GM12878 (cell line): ENCODE data around the gene ZBTB32. TPM values are rescaled to one million over a fixed set of nuclear protein-coding genes. Genes with fewer than 3 reads are reported as not detected.

ENCODE experiments used
- ATAC-seq: fragments of 200-7000 bp; cut with Tn5 transposase; 3 replicates; pipeline ENCODE4 v1.9.1; 2020; ENCODE audit warnings: mild to moderate bottlenecking, moderate library complexity
- BruUV-seq: library from RNA; stranded (reverse); fragments of 400-500 nt; replicated peaks from 2 replicates; lab custom pipeline; 2021; lab: Mats Ljungman, UMichigan
- CTCF ChIA-PET: fragments of 300-600 bp; sonication (Branson Sonifier 250); formaldehyde crosslinking; extraction: SDS; loops from one replicate; lab custom pipeline; 2021; ENCODE audit warnings: inconsistent platforms; lab: Yijun Ruan, JAX
- POLR2A ChIA-PET: fragments of 350-600 bp; formaldehyde crosslinking; extraction: SDS; loops from one replicate; lab custom pipeline; 2021; ENCODE audit warnings: inconsistent platforms; lab: Charles Lee
- RAD21 ChIA-PET: fragments of 300-600 bp; sonication (Branson Sonifier 250); formaldehyde crosslinking; loops from one replicate; lab custom pipeline; 2023; ENCODE audit warnings: antibody characterized with exemption; ENCODE audit not compliant: unreplicated experiment; lab: Charles Lee
- SMC1A ChIA-PET: fragments of 300-600 bp; sonication (Branson Sonifier 250); formaldehyde crosslinking; loops from one replicate; lab custom pipeline; 2023; ENCODE audit not compliant: unreplicated experiment, uncharacterized antibody; lab: Charles Lee
- DNase-seq: peaks from one replicate; pipeline ENCODE4 v3.0.0-alpha.2; 2011; ENCODE audit warnings: low read depth, low spot score
- FAIRE-seq: peaks from 3 replicates; lab custom pipeline; 2011; peaks lifted over from hg19 to GRCh38; lab: Jason Lieb, UNC
- H2AFZ ChIP-seq: 2 replicates; pipeline ENCODE4 v1.6.0; 2011; ENCODE audit warnings: low read depth, low read length, control low read depth; ENCODE audit not compliant: control insufficient read depth
- H3K27ac ChIP-seq: 2 replicates; pipeline ENCODE4 v1.5.1; 2011; ENCODE audit warnings: control low read depth; ENCODE audit not compliant: control insufficient read depth, insufficient read depth
- H3K27me3 ChIP-seq, 2 experiments: replicated peaks in 1 of 2; 2 replicates each; pipeline versions ENCODE4 v1.6.0 to v1.6.1; 2011; ENCODE audit warnings: low read length in 1 of 2; ENCODE audit not compliant: control insufficient read depth in 2 of 2, insufficient read depth in 2 of 2
- H3K36me3 ChIP-seq, 2 experiments: 2 replicates each; pipeline ENCODE4 v1.5.1; 2011; ENCODE audit warnings: low read length in 1 of 2; ENCODE audit not compliant: control insufficient read depth in 2 of 2, insufficient read depth in 2 of 2
- H3K4me1 ChIP-seq: 2 replicates; pipeline ENCODE4 v1.6.1; 2011; ENCODE audit warnings: mild to moderate bottlenecking, low read length, moderate library complexity, mixed read lengths; ENCODE audit not compliant: control insufficient read depth, insufficient read depth
- H3K4me2 ChIP-seq: 2 replicates; pipeline ENCODE4 v1.6.0; 2011; ENCODE audit warnings: control low read depth; ENCODE audit not compliant: control insufficient read depth, insufficient read depth
- H3K4me3 ChIP-seq: fragments of 200-600 bp; sonication (generic); 2 replicates; pipeline ENCODE4 v1.5.1; 2016
- H3K79me2 ChIP-seq: 2 replicates; pipeline ENCODE4 v1.6.0; 2011; ENCODE audit warnings: low read length; ENCODE audit not compliant: control insufficient read depth, insufficient read depth
- H3K9ac ChIP-seq: 2 replicates; pipeline ENCODE4 v1.8.0; 2011; ENCODE audit warnings: low read length, control low read depth, mixed read lengths; ENCODE audit not compliant: control insufficient read depth, insufficient read depth
- H3K9me3 ChIP-seq: replicated peaks from 3 replicates; pipeline ENCODE4 v1.5.1; 2011; ENCODE audit warnings: mild to moderate bottlenecking, low read length; ENCODE audit not compliant: control insufficient read depth, insufficient read depth
- H4K20me1 ChIP-seq: 2 replicates; pipeline ENCODE4 v1.6.0; 2011; ENCODE audit not compliant: control insufficient read depth, insufficient read depth
- CBX5 ChIP-seq: sonication (generic); IDR thresholded peaks from 2 replicates; pipeline ENCODE4 v1.6.1; 2016; ENCODE audit warnings: low read depth, moderate library complexity, mild to moderate bottlenecking, inconsistent platforms
- ETV6 ChIP-seq, 2 experiments: fragments of 450-650 bp in 1 of 2; IDR thresholded peaks in 1 of 2; conservative IDR thresholded peaks in 1 of 2; 2 replicates each; pipeline ENCODE4 v1.6.1; 2014; ENCODE audit warnings: antibody characterized with exemption in 1 of 2, borderline replicate concordance in 1 of 2, low read depth in 1 of 2, mild to moderate bottlenecking in 1 of 2, moderate library complexity in 1 of 2
- FOXK2 ChIP-seq: fragments of 450-650 bp; IDR thresholded peaks from 2 replicates; pipeline ENCODE4 v1.6.1; 2017; ENCODE audit warnings: mild to moderate bottlenecking, moderate library complexity
- NBN ChIP-seq: fragments of 450-650 bp; IDR thresholded peaks from 2 replicates; pipeline ENCODE4 v1.6.1; 2016
- NFIC ChIP-seq: IDR thresholded peaks from 2 replicates; pipeline ENCODE4 v1.6.1; 2012; ENCODE audit warnings: low read depth, mild to moderate bottlenecking, inconsistent platforms, low read length, moderate library complexity
- NFXL1 ChIP-seq: fragments of 450-650 bp; IDR thresholded peaks from 2 replicates; pipeline ENCODE4 v1.6.1; 2017; ENCODE audit warnings: antibody characterized with exemption, mild to moderate bottlenecking, borderline replicate concordance
- NFYB ChIP-seq: IDR thresholded peaks from 2 replicates; pipeline ENCODE4 v1.6.1; 2011; ENCODE audit warnings: low read depth, mild to moderate bottlenecking, low read length, improper control_type of control experiment, moderate library complexity; ENCODE audit not compliant: insufficient read depth
- PKNOX1 ChIP-seq: fragments of 450-650 bp; IDR thresholded peaks from 2 replicates; pipeline ENCODE4 v1.6.1; 2016; ENCODE audit warnings: mild to moderate bottlenecking
- POLR2AphosphoS2 ChIP-seq: IDR thresholded peaks from 2 replicates; pipeline ENCODE4 v1.6.1; 2011; ENCODE audit warnings: low read depth, mild to moderate bottlenecking, low read length, improper control_type of control experiment, moderate library complexity
- RAD51 ChIP-seq: fragments of 450-650 bp; IDR thresholded peaks from 2 replicates; pipeline ENCODE4 v1.6.1; 2016; ENCODE audit warnings: moderate library complexity, mild to moderate bottlenecking, inconsistent platforms
- SMARCA5 ChIP-seq: fragments of 450-650 bp; IDR thresholded peaks from 2 replicates; pipeline ENCODE4 v1.6.1; 2017; ENCODE audit warnings: mild to moderate bottlenecking
- SMC3 ChIP-seq: IDR thresholded peaks from 2 replicates; pipeline ENCODE4 v1.6.1; 2011; ENCODE audit warnings: low read length, improper control_type of control experiment, borderline replicate concordance
- SREBF1 ChIP-seq: IDR thresholded peaks from 2 replicates; pipeline ENCODE4 v1.6.1; 2012; ENCODE audit warnings: mild to moderate bottlenecking, low read length
- TAF1 ChIP-seq: IDR thresholded peaks from 2 replicates; pipeline ENCODE4 v1.6.1; 2011; ENCODE audit warnings: mild to moderate bottlenecking, low read depth, low read length, borderline replicate concordance
- ZBTB40 ChIP-seq: fragments of 450-650 bp; IDR thresholded peaks from 2 replicates; pipeline ENCODE4 v1.6.1; 2016; ENCODE audit warnings: mild to moderate bottlenecking, moderate library complexity, borderline replicate concordance
- ZNF207 ChIP-seq: fragments of 450-650 bp; IDR thresholded peaks from 2 replicates; pipeline ENCODE4 v1.6.1; 2014; ENCODE audit warnings: antibody characterized with exemption, mild to moderate bottlenecking, borderline replicate concordance
- WGBS: methylation state at CpG from one replicate; pipeline ENCODE4 v1.1.6; 2016; ENCODE audit warnings: low lambda C conversion rate; ENCODE audit not compliant: insufficient replicate concordance, insufficient coverage; ENCODE audit errors: missing lambda C conversion rate; 5-methylcytosine and 5-hydroxymethylcytosine counted together
- in situ Hi-C: fragments of 300-500 bp; cut with MboI; formaldehyde crosslinking; loops from 9 replicates; pipeline ENCODE4 v1.14.3; 2018; ENCODE audit warnings: mixed read lengths
- intact Hi-C: fragments of 100-400 bp; cut with micrococcal nuclease; formaldehyde crosslinking; loops from one replicate; pipeline ENCODE4 v1.14.2; 2022; ENCODE audit not compliant: unreplicated experiment
- polyA plus RNA-seq, 11 experiments: library from polyadenylated mRNA; depleted of rRNA in 4 of 11; unstranded in 6 of 11; stranded (reverse) in 5 of 11; fragments of >200 nt; fragmentation: Nextera tagmentation in 4 of 11; fragmentation: Illumina TruSeq in 1 of 11; extraction: Ambion mirVana in 4 of 11; extraction: Trizol in 1 of 11; gene quantifications; 1 replicate in 1 of 11; 2 replicates in 10 of 11; pipeline versions ENCODE4 v1.2.1 to v1.2.3, GENCODE V29; 2011 to 2016; ENCODE audit warnings: inconsistent platforms in 2 of 11, missing spikeins in 2 of 11, low read depth in 1 of 11
- total RNA-seq, 4 experiments: library from RNA; depleted of rRNA in 3 of 4; stranded (reverse); fragments of >200 nt in 3 of 4; fragmentation: Illumina TruSeq in 1 of 4; extraction: Trizol in 1 of 4; gene quantifications; 2 replicates each; pipeline versions ENCODE4 v1.2.1 to v1.2.3, GENCODE V29; 2013 to 2021

ZBTB32 gene
- total and polyA plus RNA-seq, 10 of the 15 experiments (the other 5 are each of a cell fraction or from before 2014, with no cell fraction given): 1.0 to 46.7 (median 16.0) TPM

GRCh38 chr19:35744430-35745327, 40.3 kb downstream of the ZBTB32 start:
- Histone ChIP-seq H3K36me3 (peaks cover under 1 to 4% of the 10 kb centered on the region in 2 experiments; a peak in 1 of 4 replicates), H3K9me3 (no peaks in the 10 kb centered on the region), H3K4me3 (peak overlapping the region; percentile 85), H3K9ac (peak overlapping the region; percentile 77), H3K27me3 (no peaks in the 10 kb centered on the region), H3K79me2 (peaks cover 32% of the 10 kb centered on the region), H3K4me1 (peaks cover 35% of the 10 kb centered on the region), H3K4me2 (peak overlapping the region; percentile 90), H4K20me1 (no peaks in the 10 kb centered on the region), H3K27ac (peak overlapping the region; percentile 80), H2AFZ (peak overlapping the region; percentile 58)
- ChIA-PET SMC1A (interaction anchor here (1.0 to 2.0 kb wide), 3 partner anchors 26 to 49 kb away, joined by 3 to 14 read pairs (median 8); no protein-coding TSS in a partner anchor), RAD21 (interaction anchor here (0.7 to 2.3 kb wide), 7 partner anchors 13 to 187 kb away, joined by 3 to 10 read pairs (median 5); partner anchors contain the start of genes COX6B1 and HSPB6), CTCF (interaction anchor here (0.6 to 4.3 kb wide), 7 partner anchors 30 to 316 kb away, joined by 3 to 18 read pairs (median 7); no protein-coding TSS in a partner anchor), POLR2A (interaction anchor here (0.6 to 7.1 kb wide), 12 partner anchors 7 to 312 kb away, joined by 3 to 91 read pairs (median 6); partner anchors contain the start of genes HSPB6 and PROSER3)
- no TSS peak for BruUV-seq
- DNase-seq (peak; percentile 62), FAIRE-seq (peak; percentile 89), ATAC-seq (peak; percentile 58)
- intact Hi-C loops: loop anchor here (1.0 to 2.0 kb wide), 2 partner anchors 14 to 27 kb away; partner anchors contain the start of gene PROSER3
- in situ Hi-C loops: no loop called here
- 2% methylated on average over 41 of the region's 41 CpGs for WGBS
- TF ChIP-seq POLR2AphosphoS2: no peak
- peak; percentile 71; the same call in 1 of the 2 replicates for TF ChIP-seq NFYB
- peak; percentile 38 for TF ChIP-seq NBN
- peak; percentile 78 for TF ChIP-seq PKNOX1
- TF ChIP-seq ETV6 (conservative IDR thresholded peaks at IDR 0.05 in 1 of 2, IDR thresholded peaks at IDR 0.05 in 1 of 2; ENCODE audit: borderline replicate concordance in 1 of 2, low read depth in 1 of 2): no peak
- no peak for TF ChIP-seq SREBF1
- no peak for TF ChIP-seq ZBTB40
- TF ChIP-seq TAF1: 0 out of 2 replicates have a peak, but pooled peaks have one; percentile 66
- TF ChIP-seq CBX5: no peak
- no peak for TF ChIP-seq NFXL1
- no peak for TF ChIP-seq SMARCA5
- peak; percentile 73; the same call in 1 of the 2 replicates for TF ChIP-seq ZNF207
- no peak for TF ChIP-seq RAD51
- peak; percentile 13; the same call in 1 of the 2 replicates for TF ChIP-seq SMC3
- TF ChIP-seq NFIC: no peak
- no peak for TF ChIP-seq FOXK2
